Cardiac muscle cell (in vitro differentiated cells and primary cell): ENCODE measurements around the gene CENPF. TPM values are rescaled to one million over a fixed set of nuclear protein-coding genes. Genes with fewer than 3 reads are reported as not detected.
A peak's percentile ranks its signal among the peaks of the same experiment; 100 is the strongest.
"Not testable (repeated sequence)": the region's sequence is repeated elsewhere in the genome, so short reads cannot be mapped to it uniquely, and the experiment has no call there.

Experiments used
- DNase-seq, 2 donors: peaks; one replicate each; pipeline versions ENCODE4 v3.0.0 to v3.0.0-alpha.2; 2010 to 2017; ENCODE audit warnings: low read depth in 1 of 2, low spot score in 1 of 2
- H3K27ac ChIP-seq: fragments of 200-600 bp; sonication (generic); 2 replicates; pipeline ENCODE4 v1.5.1; 2016
- H3K27me3 ChIP-seq: fragments of 200-600 bp; sonication (generic); 2 replicates; pipeline ENCODE4 v1.6.0; 2016; ENCODE audit warnings: control low read depth
- H3K36me3 ChIP-seq: fragments of 200-600 bp; sonication (generic); 2 replicates; pipeline ENCODE4 v1.5.1; 2016; ENCODE audit warnings: control low read depth
- H3K4me1 ChIP-seq: fragments of 200-600 bp; sonication (generic); 2 replicates; pipeline ENCODE4 v1.8.1; 2017; ENCODE audit warnings: low read depth, mild to moderate bottlenecking, mixed run types
- H3K4me3 ChIP-seq: fragments of 200-600 bp; sonication (generic); 2 replicates; pipeline ENCODE4 v1.5.1; 2016; ENCODE audit warnings: mild to moderate bottlenecking
- H3K9me3 ChIP-seq: fragments of 200-600 bp; sonication (generic); 2 replicates; pipeline ENCODE4 v1.5.1; 2017; ENCODE audit warnings: low read depth, mild to moderate bottlenecking, control low read depth
- CTCF ChIP-seq: IDR thresholded peaks from 2 replicates; pipeline ENCODE4 v1.5.1; 2012; ENCODE audit warnings: low read depth, mild to moderate bottlenecking, low read length
- polyA plus RNA-seq: library from polyadenylated mRNA; unstranded; fragments of >200 nt; fragmentation: Nextera tagmentation; extraction: Ambion mirVana; gene quantifications from 2 replicates; pipeline ENCODE4 v1.2.1, GENCODE V29; 2016
- total RNA-seq: library from RNA; depleted of rRNA; stranded (reverse); fragments of >200 nt; gene quantifications from 2 replicates; pipeline ENCODE4 v1.2.3, GENCODE V29; 2016

Gene CENPF
- total and polyA plus RNA-seq, 2 experiments from 2014 or later: 9.7 to 79.7 TPM

DNA sequence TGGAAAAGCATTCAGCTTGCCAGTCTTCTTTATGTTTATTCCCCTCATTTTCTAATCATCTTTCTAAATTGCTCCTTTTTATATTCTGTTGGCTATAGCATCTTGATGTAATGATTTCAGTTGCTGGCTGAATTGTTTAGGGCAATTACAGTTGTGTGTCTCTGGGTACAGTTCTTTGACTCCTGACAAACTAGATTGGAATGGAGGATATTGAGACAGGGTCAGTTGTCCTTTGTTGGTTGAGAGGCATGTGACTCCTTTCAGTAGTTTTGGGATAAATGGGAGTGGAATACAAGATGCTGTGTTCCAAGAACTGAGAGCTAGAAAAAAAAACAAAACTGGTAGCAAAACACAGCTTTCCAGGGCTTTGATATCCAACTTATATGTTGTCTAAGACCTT lies 1.5 kb downstream of the CENPF start:
- H3K36me3 ChIP-seq: no peaks in the 10 kb centered on the region
- H3K27me3 ChIP-seq: no peaks in the 10 kb centered on the region
- DNase-seq: no peak
- TF ChIP-seq CTCF: no peak
- no peaks in the 10 kb centered on the region for H3K9me3 ChIP-seq
- peak overlapping the region; percentile 59 for H3K4me3 ChIP-seq
- no peak overlapping the region for H3K27ac ChIP-seq
- H3K4me1 ChIP-seq: peaks cover 6% of the 10 kb centered on the region

DNA sequence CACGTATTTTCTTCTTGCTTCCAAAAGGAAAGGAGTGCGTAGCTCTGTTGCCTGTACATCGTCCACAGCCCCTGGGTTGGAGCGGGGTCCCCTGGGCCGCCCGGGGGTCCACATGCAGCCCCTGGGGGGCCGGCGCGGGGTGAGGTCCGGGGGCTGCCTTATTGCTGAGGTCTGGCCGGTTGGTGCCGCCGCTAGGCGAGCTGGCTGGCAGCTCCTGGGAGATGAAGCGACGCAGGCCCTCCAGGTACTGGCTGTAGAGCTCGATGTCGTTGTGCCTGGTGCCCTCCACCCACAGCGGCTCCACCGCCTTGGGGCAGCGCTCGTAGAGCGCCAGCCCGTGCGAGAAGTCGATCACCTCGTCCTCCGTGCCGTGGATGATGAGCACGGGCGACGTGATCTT lies 2.5 kb downstream of the CENPF start:
- not testable (repeated sequence) for H3K4me3 ChIP-seq, H3K4me1 ChIP-seq, H3K27me3 ChIP-seq, DNase-seq, H3K36me3 ChIP-seq, H3K27ac ChIP-seq, H3K9me3 ChIP-seq

DNA sequence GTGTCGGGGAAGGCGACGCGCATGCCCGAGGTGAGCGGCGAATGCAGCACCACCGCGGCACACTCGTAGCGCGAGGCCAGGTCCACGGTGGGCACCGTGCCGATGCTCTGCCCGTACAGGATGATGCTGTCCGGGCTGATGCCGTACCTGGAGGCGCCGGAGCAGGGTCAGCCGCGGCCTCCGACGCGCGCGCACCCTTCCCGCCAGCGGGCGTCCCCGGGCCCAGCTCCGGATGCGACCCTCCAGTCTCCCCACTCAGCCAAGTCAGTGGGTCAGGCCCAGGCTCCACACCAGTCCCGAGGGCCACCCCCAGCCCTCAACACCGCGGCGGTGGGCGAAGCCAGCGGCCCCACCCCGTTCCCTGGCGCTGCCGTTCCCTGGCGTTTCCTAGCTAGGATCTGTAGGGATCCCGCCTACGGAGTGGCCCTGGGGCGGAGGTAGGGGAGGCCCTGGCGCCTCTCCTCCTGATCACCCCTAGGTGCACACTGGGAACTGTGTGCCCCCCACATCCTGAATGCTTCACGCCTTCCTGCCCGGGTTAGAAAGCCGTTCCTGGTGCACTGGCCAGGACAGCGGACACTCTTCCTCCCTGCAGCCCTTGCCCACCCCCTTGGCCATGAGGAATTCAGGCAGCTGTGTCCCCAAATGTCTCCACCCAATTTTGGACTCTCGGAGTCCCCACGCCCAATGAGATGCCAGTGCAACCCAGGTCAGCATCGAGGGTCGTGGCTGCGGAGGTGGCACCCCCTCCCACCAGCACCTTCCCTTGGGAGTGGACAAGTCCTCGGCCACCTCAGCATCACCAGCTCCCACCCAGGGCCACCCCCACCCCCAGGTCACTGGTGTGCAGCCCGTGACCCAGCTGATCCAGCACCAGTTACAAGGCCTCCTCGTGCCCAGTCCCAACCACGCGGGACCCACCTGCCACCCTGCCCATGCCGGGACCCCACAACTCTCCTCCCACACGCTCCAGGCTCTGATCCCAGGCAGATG lies 3.2 kb downstream of the CENPF start:
- H3K27me3 ChIP-seq, H3K4me1 ChIP-seq, DNase-seq, H3K36me3 ChIP-seq, H3K4me3 ChIP-seq, H3K9me3 ChIP-seq, H3K27ac ChIP-seq: not testable (repeated sequence)

- not testable (repeated sequence) for H3K36me3 ChIP-seq, H3K27ac ChIP-seq, H3K4me1 ChIP-seq, H3K27me3 ChIP-seq, H3K4me3 ChIP-seq, DNase-seq, H3K9me3 ChIP-seq
Measured at GRCh38 chr1:214607492-214608215, 4.7 kb downstream of the CENPF start.

DNA sequence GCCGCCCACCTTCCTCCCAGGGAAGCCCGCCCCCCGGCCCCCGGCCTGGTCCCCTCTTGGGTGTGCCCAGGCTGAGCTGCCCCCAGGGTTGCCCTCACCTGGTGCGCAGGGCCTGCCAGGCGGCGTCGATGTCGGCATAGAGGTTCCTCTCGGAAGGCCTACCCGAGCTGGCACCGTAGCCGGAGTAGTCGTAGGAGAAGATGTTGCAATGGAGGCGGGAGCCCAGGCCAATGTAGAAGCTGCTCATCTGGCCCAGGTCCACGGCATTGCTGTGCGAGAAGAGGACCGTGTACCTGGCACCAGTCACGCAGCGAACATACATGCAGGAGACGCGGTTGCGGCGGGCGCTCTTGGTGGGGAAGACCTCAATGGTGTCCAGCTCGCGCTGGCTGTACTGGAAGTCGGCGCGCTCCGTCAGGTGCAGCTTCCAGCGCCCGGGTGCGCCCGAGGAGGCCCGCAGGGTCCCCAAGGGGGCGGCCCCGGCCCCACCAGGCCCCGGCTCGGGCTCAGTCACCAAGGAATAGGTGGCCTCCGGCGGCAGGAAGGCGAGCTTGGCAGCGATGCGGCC lies 5.3 kb downstream of the CENPF start:
- H3K27ac ChIP-seq, H3K4me3 ChIP-seq, H3K36me3 ChIP-seq, H3K4me1 ChIP-seq, H3K9me3 ChIP-seq, H3K27me3 ChIP-seq, DNase-seq: not testable (repeated sequence)

GRCh38 chr1:214608817-214609216 lies 5.8 kb downstream of the CENPF start:
- not testable (repeated sequence) for DNase-seq, H3K4me1 ChIP-seq, H3K27ac ChIP-seq

DNA sequence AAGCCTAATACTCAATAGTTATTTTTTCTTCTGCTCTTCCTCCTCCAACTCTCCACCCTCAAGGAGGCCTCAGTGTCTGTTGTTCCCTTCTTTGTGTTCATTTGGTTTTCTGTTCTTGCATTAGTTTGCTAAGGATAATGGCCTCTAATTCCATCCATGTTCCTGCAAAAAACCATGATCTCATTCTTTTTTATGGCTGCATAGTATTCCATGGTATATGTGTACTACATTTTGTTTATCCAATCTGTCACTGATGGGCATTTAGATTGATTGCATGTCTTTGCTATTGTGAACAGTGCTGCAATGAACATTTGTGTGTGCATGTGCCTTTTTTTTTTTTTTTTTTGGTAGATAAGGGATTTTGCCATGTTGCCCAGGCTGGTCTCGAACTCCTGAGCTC lies 6.7 kb downstream of the CENPF start:
- Histone ChIP-seq H3K36me3 (no peaks in the 10 kb centered on the region), H3K9me3 (no peaks in the 10 kb centered on the region), H3K27ac (no peak overlapping the region), H3K4me1 (no peaks in the 10 kb centered on the region), H3K4me3 (no peak overlapping the region), H3K27me3 (no peaks in the 10 kb centered on the region)
- DNase-seq: no peak
- no peak for TF ChIP-seq CTCF

More at GRCh38 chr1:214608817-214609216, 5.8 kb downstream of the CENPF start:
- H3K4me3 ChIP-seq, H3K9me3 ChIP-seq, H3K36me3 ChIP-seq, H3K27me3 ChIP-seq: not testable (repeated sequence)

- H3K27me3 ChIP-seq, DNase-seq, H3K27ac ChIP-seq, H3K4me3 ChIP-seq, H3K9me3 ChIP-seq, H3K36me3 ChIP-seq, H3K4me1 ChIP-seq: not testable (repeated sequence)
Measured at GRCh38 chr1:214610136-214610535, 7.1 kb downstream of the CENPF start.
